GM18858 (cell line): ENCODE data around the gene ADCY7.
"Not testable (repeated sequence)": the region's sequence is repeated elsewhere in the genome, so short reads cannot be mapped to it uniquely, and the experiment has no call there.

ENCODE experiments used
- ATAC-seq: cut with Tn5 transposase; IDR thresholded peaks from one replicate; pipeline ENCODE4 v1.9.1; 2021; ENCODE audit not compliant: unreplicated experiment

ADCY7 gene

DNA sequence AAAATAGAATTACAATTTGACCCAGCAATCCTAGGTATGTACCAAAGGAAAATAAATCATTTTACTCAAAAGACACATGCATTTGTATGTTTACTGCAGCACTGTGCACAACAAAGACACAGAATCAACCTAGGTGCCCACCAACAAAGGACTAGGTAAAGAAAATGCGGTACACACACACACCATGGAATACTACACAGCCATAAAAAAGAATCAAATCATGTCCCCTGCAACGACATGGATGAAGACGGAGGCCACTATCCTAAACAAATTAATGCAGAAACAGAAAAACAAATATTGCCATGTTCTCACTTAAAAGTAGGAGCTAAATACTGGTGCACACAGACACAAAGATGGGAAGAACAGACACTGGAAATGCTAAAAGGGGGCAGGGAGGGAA is 66.2 kb downstream of the ADCY7 start:
- no peak for ATAC-seq

DNA sequence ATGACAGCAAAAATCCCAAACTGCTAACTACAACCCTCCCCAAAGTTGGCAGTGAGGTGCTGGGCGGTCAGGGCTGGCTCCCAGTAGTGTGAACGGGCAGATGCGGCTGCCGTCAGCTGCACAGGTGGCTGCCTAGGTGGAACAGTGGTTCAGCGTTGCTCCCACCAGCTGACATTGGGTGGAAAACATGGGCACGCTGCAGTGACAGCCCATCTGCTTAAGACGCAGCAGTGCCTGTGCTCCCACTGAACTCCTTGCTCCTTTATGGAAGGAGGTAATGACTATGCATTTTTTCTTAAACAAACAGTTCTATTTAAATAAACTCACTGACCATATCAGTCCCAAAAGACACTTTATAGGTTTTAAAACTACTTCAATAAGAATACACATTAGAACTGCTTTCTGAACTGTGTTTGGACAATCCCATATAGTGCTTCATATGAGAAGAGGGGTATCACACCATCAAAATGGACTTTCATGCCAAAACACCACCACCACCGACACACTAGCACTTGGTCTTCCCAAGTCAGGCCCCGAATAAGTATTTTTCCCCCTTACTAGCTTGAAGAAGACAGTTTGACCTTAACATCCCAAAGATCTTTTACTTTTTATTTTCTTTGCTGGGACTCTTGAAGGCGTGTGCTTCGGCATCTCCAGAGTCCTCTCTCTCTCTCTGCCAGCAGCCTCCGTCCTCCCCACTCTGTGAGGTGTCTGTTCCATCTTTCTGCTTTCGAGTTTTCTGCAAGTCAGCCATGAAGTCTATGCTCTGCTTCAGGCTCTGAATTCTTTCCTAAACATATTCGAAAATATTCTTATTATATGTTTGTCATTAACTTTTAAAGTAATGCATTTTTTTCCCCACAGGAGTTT is 68.0 kb downstream of the ADCY7 start:
- ATAC-seq, result no peak

DNA sequence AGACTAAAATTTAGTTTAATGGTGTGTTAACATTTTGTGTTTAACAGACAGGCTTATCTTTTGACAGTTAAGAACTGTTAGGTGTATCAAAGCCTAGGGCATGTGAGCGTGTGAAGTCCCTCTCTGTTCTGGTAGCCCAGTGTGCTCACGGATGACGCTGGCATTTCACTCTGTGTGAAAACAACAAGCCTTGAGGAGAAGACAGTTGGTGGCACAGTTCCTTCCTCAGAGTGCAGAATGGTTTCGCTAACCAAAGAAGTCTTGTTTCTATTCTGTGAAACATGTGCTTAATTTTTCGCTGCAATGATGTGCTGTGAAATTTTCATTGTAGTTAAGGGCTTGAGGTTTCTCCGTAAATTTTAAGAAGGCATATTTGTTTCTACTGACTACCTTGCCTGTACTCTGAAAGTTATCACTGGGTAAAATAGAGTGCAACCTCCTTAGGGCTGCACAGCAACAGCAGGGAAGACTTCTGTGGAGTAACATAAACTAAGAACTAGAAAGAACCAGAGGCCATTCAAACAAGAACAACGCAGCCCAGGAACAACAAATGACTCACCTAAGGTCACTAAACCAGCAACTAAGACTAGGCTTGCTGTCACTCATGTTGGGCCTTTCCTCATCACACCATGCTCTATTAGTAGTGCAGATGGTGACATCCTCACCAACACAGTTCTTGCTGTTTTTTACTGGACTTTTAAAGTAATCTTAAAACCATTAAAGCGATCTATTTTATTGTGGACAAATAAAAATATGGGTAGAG is 69.0 kb downstream of the ADCY7 start:
- no peak for ATAC-seq

DNA sequence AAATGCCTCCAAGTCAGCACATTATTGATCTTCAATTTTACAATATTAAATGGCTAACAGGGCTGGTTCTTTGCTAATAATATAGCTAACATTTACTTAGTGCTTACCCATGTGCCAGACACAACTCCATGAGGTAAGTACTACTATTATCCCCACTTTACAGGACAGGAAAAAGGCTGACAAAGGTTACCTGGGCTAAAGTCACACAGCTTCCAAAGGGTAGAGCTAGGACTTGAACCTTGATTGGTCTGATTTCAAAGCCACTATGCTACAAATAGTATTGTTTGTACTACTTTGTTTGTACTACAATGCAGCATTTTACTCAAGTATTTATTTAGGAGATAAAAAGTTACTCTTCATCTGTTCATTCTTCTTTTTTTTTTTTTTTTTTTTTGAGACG is 70.5 kb downstream of the ADCY7 start:
- no peak for ATAC-seq

DNA sequence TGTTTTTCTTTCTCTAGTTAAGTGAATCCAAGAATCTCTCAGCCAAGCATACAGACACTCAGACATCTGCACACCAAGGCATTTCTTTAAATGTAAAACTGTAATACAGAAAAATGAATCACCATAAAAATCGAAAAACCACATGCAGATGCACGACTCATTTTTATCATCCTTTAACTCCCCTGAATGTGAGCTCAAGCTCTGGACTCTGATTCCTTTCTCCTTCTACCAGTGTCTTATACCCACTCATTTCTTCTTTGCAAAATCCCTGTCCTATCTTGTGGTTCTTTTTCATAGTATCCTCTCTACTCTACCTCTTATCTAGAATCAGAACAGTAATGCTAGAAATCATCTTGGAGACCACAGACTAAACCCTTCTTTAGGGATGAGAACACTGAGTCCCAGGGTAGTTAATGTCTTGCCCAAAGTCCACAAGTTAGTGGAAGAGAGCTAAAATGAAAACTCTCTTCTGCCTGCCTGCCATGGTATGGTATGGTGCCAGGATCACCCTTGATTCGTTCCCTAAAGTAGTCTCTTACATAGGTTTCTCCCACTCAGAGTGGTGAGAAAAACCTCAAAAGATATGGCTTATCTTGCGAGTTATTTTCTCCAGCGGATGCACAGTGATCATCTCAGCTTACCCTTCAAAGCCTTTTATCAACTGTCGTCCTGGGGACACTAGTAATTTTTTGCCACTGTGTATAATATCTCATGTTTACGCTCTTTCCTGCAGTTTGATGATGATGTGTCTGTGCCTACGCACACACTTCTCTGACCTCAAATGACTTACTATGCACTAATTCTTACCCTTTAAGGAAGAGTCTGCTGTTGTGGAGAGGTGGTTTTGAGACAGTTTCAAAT is 72.2 kb downstream of the ADCY7 start:
- no peak for ATAC-seq

DNA sequence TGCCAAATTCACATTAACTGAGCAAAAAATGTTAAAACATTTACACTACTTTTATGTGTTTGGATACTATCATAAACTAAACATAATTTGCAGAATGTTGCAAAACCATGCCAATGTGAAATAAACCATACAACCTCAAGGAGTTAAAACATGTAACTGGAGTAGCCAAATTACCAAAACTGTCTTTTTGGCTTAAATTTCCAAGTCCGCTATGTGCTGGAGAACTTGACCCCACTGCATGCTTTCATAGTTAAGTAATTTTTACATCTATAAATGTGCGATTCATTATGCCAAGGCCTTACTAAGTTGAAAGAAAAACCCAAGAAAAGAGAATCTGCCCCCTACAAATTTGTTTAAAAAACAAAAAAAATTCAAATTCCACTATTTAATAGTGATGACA is 74.2 kb downstream of the ADCY7 start:
- ATAC-seq, result no peak

DNA sequence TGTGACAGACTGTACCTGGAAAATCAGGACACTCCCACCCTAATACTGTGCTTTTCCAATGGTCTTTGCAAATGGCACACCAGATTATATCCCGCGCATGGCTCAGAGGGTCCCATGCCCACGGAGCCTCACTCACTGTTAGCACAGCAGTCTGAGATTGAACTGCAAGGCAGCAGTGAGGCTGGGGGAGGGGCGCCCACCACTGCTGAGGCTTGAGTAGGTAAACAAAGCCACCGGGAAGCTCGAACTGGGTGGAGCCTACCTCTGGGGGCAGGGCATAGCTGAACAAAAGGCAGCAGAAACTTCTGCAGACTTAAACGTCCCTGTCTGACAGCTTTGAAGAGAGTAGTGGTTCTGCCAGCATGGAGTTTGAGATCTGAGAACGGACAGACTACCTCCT is 77.2 kb downstream of the ADCY7 start:
- not testable (repeated sequence) for ATAC-seq

DNA sequence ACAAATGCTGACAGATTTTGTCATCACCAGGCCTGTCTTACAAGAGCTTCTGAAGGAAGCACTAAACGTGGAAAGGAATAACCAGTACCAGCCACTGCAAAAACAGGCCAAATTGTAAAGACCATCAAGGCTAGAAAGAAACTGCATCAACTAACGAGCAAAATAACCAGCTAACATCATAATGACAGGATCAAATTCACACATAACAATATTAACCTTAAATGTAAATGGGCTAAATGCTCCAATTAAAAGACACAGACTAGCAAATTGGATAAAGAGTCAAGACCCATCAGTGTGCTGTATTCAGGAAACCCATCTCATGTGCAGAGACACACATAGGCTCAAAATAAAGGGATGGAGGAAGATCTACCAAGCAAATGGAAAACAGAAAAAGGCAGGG is 78.9 kb downstream of the ADCY7 start:
- ATAC-seq, result not testable (repeated sequence)

DNA sequence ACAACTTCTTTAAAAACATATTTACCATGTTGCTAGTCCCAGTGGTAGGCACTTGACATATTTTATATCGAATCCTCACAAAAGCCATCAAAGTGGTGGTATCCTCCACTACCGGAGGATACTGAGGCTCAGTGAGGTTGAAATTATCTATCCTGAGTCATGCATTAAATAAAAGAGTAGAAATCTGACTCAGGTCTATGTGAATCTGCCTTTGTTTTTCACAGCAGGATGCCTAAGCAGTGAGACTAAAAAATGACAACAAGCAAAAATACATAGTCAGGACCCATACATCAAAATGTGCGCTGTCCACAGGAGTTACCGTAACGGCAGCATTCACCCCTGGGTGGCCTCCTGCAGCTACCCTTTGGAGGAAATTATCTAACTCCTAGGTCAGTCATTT is 84.8 kb downstream of the ADCY7 start:
- ATAC-seq, result no peak

DNA sequence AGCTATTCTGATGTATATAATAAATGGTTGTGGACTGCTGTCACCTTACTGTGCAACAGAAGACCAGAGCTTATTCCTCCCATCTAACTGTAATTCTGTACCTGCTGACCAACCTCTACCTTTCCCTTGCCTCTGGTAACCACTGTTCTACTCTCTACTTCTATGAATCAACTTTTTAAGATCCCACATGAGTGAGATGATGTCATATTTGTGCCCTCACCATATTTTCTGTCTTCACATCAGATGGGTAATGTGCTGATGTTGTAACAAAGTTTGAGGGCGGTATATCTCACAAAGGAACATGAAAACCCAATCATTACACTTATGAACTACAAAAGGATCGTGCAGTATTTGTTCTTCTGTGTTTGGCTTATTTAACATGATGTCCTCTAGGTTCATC is 85.6 kb downstream of the ADCY7 start:
- ATAC-seq, result no peak

DNA sequence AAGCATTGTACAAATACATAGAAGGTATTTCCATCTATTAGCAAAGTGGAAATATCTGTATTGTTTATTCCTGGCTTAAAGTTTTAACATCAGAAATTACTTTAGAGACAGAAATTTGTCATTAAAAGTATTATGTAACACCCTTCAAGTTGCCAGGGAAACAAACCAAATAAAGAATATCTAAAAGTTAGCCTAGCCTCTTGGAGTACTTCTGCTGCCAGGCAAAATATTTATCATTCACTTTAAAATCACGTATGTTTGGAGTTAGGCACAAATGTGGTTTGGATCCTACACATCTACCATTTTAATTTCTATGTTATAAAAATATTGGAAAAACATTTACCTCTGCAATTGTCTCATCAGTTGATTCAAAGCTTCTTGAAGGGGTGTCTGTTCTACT is 87.7 kb downstream of the ADCY7 start:
- ATAC-seq, result no peak

DNA sequence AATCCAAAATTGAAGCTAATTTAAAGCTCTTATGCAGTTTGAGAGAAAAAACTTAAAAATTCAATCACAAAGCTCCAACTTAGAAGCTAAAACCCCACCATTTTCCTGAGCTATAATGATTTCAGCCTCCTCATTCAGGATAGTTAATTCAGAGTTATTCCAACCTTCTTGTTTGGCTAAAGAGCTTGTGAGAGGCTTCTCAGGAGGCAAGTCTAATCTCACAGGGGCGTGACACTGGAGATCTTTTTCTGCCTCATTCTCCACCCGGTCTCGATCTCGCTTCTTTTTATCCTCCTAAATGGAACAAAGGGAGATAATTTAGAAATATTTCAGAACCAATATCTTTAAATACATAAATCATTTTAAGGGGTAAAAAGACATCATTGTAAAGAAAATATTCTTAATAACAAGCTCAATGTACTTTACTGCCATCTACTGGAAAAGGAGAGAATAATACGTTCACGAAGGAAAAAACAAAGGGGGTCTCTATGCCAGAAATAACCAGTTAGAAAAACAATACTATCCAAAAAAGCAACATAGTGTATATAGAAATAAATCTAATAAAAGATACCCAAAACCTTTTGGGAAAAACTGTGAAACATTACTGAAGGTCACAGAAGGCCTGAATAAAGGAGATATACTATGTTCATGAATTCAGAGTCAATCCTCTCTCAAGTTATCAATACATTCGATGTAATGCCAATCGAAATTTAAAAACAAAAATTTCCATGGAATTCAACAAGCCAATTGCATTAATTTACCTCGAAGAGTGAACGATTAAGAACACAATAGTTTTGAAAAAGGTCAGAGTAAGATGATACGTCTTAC is 88.5 kb downstream of the ADCY7 start:
- ATAC-seq, result no peak

DNA sequence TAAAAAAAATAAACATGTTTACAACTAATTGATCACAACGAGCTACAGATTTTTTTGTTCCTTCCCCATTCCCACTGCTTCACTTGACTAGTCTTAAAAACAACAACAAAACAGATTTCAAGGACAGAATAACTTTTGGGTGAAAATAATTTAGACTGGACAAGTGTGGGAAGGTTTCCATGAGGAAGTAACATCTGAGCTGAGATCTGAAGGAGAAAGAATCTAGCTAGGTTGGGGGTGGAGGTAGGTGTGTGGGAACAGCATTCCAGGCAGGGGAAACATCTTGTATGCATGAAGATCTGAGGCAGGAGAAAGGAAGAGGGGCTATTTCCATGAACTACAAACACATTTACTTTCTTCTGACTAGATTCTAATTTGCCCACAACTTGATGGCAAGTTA is 93.3 kb downstream of the ADCY7 start:
- ATAC-seq, result no peak

DNA sequence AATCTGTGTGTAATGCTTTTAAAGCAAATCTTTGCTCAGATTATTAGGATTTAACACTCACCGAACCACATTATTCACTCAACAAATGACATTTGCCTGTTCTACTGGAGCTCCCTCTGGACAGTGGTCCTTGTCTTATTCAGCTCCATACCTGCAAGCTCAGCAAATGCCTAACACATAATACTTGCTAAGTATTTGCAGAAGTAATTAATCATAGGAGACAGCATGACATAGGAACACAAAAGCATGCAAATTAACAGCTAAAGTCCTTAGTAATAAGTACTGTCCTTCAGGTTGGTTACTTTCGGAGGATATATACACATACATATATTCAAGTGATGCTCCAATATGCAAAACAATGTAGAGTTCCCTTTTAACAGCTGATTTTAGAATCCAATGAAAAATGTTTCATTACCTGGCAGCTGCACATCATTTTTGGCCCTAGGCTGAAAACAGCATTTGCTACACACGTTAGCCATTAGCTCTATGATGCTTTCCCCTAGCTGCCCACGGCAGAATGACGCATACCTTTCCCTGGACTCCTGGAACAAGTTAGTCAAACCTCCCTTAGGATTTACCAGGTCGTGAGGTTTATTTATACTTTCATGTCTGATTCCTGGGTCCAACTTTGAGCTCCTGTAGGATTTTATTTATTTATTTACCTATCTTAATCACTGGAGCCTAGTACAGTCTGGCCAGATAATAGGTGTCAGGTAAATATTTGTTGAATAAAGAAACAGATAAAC is 93.9 kb downstream of the ADCY7 start:
- ATAC-seq, result no peak

DNA sequence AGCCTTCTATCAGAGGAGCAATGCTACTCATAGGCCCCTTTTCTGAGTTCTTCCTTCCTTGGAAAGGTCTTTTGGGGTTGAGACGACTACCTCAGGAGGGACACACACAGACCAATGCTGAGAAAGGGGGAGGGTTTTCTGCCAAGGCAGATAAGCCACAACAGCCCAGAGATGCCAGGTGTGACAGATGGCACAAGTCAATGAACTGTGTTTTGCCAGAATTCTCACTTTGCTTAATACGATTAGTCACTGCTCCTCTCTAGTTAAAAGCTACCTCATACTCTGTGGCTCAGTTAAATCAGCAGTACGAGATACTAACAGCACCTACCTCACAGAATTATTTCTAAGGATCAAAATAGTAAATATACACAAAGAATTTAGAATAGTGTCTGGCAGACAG is 94.4 kb downstream of the ADCY7 start:
- ATAC-seq, result no peak

DNA sequence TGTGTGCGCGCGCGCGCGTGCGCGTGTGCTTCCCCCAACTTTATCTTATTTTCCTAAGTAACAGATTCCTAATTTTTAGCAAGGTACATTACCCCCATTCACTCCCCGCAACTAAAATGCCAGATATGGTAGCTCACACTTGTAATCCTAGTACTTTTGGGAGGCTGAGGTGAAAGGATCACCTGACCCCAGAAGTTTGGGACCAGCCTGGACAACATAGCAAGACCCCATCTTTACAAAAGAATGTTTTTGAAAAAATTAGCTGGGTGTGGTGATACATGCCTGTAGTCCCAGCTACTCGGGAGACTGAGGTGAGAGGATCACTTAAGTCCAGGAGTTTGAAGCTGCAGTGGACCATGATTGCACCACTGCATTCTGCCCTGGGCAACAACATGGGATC is 97.3 kb downstream of the ADCY7 start:
- no peak for ATAC-seq

DNA sequence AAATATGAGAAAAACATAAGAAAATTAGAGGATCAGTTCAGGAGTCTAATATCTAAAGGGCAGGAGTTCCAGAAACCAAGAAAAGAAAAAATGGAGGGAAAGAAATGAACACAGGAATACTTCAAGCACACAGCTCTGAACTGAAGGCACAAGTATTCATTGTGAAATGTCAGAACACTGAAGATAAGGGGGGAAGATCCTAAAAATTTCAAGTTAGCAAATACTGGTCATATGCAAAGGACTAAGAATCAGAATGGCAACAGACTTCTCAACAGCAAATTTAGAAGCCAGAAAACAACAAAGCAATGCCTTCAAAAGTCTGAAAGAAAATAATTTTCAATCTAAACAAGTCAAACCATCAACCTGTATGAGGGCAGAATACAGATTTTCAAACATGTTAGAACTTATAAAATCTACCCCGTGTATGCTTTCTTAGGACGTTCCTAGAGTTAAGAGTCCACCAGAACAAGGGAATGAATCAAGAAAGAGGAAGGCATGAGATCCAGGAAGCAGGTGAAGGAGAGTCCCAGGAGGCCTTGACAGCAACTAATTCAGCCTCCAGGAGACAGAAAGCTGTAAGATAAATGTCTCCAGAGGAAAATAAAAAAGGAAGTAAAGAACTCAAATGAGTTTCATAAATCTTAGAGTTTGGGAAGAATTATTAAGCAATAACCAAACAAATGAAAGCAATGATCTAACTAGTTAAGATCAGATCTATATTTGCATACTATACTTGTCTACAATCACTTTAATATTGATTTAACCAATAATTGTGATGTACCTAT is 99.6 kb downstream of the ADCY7 start:
- no peak for ATAC-seq
